GM12878 (cell line): ENCODE results near the gene PLPP3. TPM values are rescaled to one million over a fixed set of nuclear protein-coding genes. Genes with fewer than 3 reads are reported as not detected.

Experiments
- ATAC-seq: fragments of 200-7000 bp; cut with Tn5 transposase; 3 replicates; pipeline ENCODE4 v1.9.1; 2020; ENCODE audit warnings: mild to moderate bottlenecking, moderate library complexity
- BruUV-seq: library from RNA; stranded (reverse); fragments of 400-500 nt; replicated peaks from 2 replicates; lab custom pipeline; 2021; lab: Mats Ljungman, UMichigan
- CTCF ChIA-PET: fragments of 300-600 bp; sonication (Branson Sonifier 250); formaldehyde crosslinking; extraction: SDS; loops from one replicate; lab custom pipeline; 2021; ENCODE audit warnings: inconsistent platforms; lab: Yijun Ruan, JAX
- POLR2A ChIA-PET: fragments of 350-600 bp; formaldehyde crosslinking; extraction: SDS; loops from one replicate; lab custom pipeline; 2021; ENCODE audit warnings: inconsistent platforms; lab: Charles Lee
- RAD21 ChIA-PET: fragments of 300-600 bp; sonication (Branson Sonifier 250); formaldehyde crosslinking; loops from one replicate; lab custom pipeline; 2023; ENCODE audit warnings: antibody characterized with exemption; ENCODE audit not compliant: unreplicated experiment; lab: Charles Lee
- SMC1A ChIA-PET: fragments of 300-600 bp; sonication (Branson Sonifier 250); formaldehyde crosslinking; loops from one replicate; lab custom pipeline; 2023; ENCODE audit not compliant: unreplicated experiment, uncharacterized antibody; lab: Charles Lee
- DNase-seq: peaks from one replicate; pipeline ENCODE4 v3.0.0-alpha.2; 2011; ENCODE audit warnings: low read depth, low spot score
- FAIRE-seq: peaks from 3 replicates; lab custom pipeline; 2011; peaks lifted over from hg19 to GRCh38; lab: Jason Lieb, UNC
- H2AFZ ChIP-seq: 2 replicates; pipeline ENCODE4 v1.6.0; 2011; ENCODE audit warnings: low read depth, low read length, control low read depth; ENCODE audit not compliant: control insufficient read depth
- H3K27ac ChIP-seq: 2 replicates; pipeline ENCODE4 v1.5.1; 2011; ENCODE audit warnings: control low read depth; ENCODE audit not compliant: control insufficient read depth, insufficient read depth
- H3K27me3 ChIP-seq, 2 experiments: replicated peaks in 1 of 2; 2 replicates each; pipeline versions ENCODE4 v1.6.0 to v1.6.1; 2011; ENCODE audit warnings: low read length in 1 of 2; ENCODE audit not compliant: control insufficient read depth in 2 of 2, insufficient read depth in 2 of 2
- H3K36me3 ChIP-seq, 2 experiments: 2 replicates each; pipeline ENCODE4 v1.5.1; 2011; ENCODE audit warnings: low read length in 1 of 2; ENCODE audit not compliant: control insufficient read depth in 2 of 2, insufficient read depth in 2 of 2
- H3K4me1 ChIP-seq: 2 replicates; pipeline ENCODE4 v1.6.1; 2011; ENCODE audit warnings: mild to moderate bottlenecking, low read length, moderate library complexity, mixed read lengths; ENCODE audit not compliant: control insufficient read depth, insufficient read depth
- H3K4me2 ChIP-seq: 2 replicates; pipeline ENCODE4 v1.6.0; 2011; ENCODE audit warnings: control low read depth; ENCODE audit not compliant: control insufficient read depth, insufficient read depth
- H3K4me3 ChIP-seq: fragments of 200-600 bp; sonication (generic); 2 replicates; pipeline ENCODE4 v1.5.1; 2016
- H3K79me2 ChIP-seq: 2 replicates; pipeline ENCODE4 v1.6.0; 2011; ENCODE audit warnings: low read length; ENCODE audit not compliant: control insufficient read depth, insufficient read depth
- H3K9ac ChIP-seq: 2 replicates; pipeline ENCODE4 v1.8.0; 2011; ENCODE audit warnings: low read length, control low read depth, mixed read lengths; ENCODE audit not compliant: control insufficient read depth, insufficient read depth
- H3K9me3 ChIP-seq: replicated peaks from 3 replicates; pipeline ENCODE4 v1.5.1; 2011; ENCODE audit warnings: mild to moderate bottlenecking, low read length; ENCODE audit not compliant: control insufficient read depth, insufficient read depth
- H4K20me1 ChIP-seq: 2 replicates; pipeline ENCODE4 v1.6.0; 2011; ENCODE audit not compliant: control insufficient read depth, insufficient read depth
- NFYB ChIP-seq: IDR thresholded peaks from 2 replicates; pipeline ENCODE4 v1.6.1; 2011; ENCODE audit warnings: low read depth, mild to moderate bottlenecking, low read length, improper control_type of control experiment, moderate library complexity; ENCODE audit not compliant: insufficient read depth
- NR2C1 ChIP-seq: fragments of 450-650 bp; IDR thresholded peaks from 2 replicates; pipeline ENCODE4 v1.6.1; 2017; ENCODE audit warnings: antibody characterized with exemption, mild to moderate bottlenecking, moderate library complexity
- RCOR1 ChIP-seq: conservative IDR thresholded peaks from 2 replicates; pipeline ENCODE4 v1.6.1; 2012; ENCODE audit warnings: low read depth, low read length, improper control_type of control experiment
- SREBF1 ChIP-seq: IDR thresholded peaks from 2 replicates; pipeline ENCODE4 v1.6.1; 2012; ENCODE audit warnings: mild to moderate bottlenecking, low read length
- STAT1 ChIP-seq: fragments of 450-650 bp; conservative IDR thresholded peaks from 2 replicates; pipeline ENCODE4 v1.6.1; 2014; ENCODE audit warnings: antibody characterized with exemption, mild to moderate bottlenecking
- STAT3 ChIP-seq: IDR thresholded peaks from 2 replicates; pipeline ENCODE4 v1.6.1; 2011; ENCODE audit warnings: low read depth, low read length, improper control_type of control experiment
- ZNF207 ChIP-seq: fragments of 450-650 bp; IDR thresholded peaks from 2 replicates; pipeline ENCODE4 v1.6.1; 2014; ENCODE audit warnings: antibody characterized with exemption, mild to moderate bottlenecking, borderline replicate concordance
- WGBS: methylation state at CpG from one replicate; pipeline ENCODE4 v1.1.6; 2016; ENCODE audit warnings: low lambda C conversion rate; ENCODE audit not compliant: insufficient replicate concordance, insufficient coverage; ENCODE audit errors: missing lambda C conversion rate; 5-methylcytosine and 5-hydroxymethylcytosine counted together
- in situ Hi-C: fragments of 300-500 bp; cut with MboI; formaldehyde crosslinking; loops from 9 replicates; pipeline ENCODE4 v1.14.3; 2018; ENCODE audit warnings: mixed read lengths
- intact Hi-C: fragments of 100-400 bp; cut with micrococcal nuclease; formaldehyde crosslinking; loops from one replicate; pipeline ENCODE4 v1.14.2; 2022; ENCODE audit not compliant: unreplicated experiment
- polyA plus RNA-seq, 11 experiments: library from polyadenylated mRNA; depleted of rRNA in 4 of 11; unstranded in 6 of 11; stranded (reverse) in 5 of 11; fragments of >200 nt; fragmentation: Nextera tagmentation in 4 of 11; fragmentation: Illumina TruSeq in 1 of 11; extraction: Ambion mirVana in 4 of 11; extraction: Trizol in 1 of 11; gene quantifications; 1 replicate in 1 of 11; 2 replicates in 10 of 11; pipeline versions ENCODE4 v1.2.1 to v1.2.3, GENCODE V29; 2011 to 2016; ENCODE audit warnings: inconsistent platforms in 2 of 11, missing spikeins in 2 of 11, low read depth in 1 of 11
- total RNA-seq, 4 experiments: library from RNA; depleted of rRNA in 3 of 4; stranded (reverse); fragments of >200 nt in 3 of 4; fragmentation: Illumina TruSeq in 1 of 4; extraction: Trizol in 1 of 4; gene quantifications; 2 replicates each; pipeline versions ENCODE4 v1.2.1 to v1.2.3, GENCODE V29; 2013 to 2021
- TF ChIP-seq, protein P1 (sequence below): fragments of 450-650 bp; formaldehyde crosslinking; IDR thresholded peaks from 2 replicates; pipeline ENCODE4 v1.4.0; 2020; ENCODE audit warnings: mild to moderate bottlenecking, moderate library complexity
- TF ChIP-seq, protein P2 (sequence below): IDR thresholded peaks from 2 replicates; pipeline ENCODE4 v1.6.1; 2012; ENCODE audit warnings: low read depth, low read length, improper control_type of control experiment

Gene PLPP3
- total and polyA plus RNA-seq, 10 of the 15 experiments (the other 5 are each of a cell fraction or from before 2014, with no cell fraction given): 6.4 to 26.8 (median 9.5) TPM

DNA sequence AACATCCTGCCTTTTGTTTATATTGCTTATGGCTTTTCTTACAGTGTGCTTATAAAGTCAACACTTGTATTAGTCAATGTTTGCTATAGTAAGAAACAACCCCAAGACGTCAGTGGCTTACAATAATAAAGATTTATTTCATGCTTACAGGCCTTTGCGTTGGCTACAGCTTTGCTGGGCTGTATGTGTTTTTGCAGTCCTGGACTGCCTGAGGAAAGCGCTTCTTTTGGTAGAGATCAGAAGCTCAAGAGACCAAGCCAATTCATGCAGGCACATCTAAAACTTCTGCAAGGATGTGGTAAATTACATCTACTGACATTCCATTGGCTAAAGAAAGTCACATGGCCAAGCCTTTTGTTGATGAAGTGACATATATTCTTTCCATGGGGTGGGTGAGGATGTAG is 48.3 kb upstream of the PLPP3 start:
- no peak for FAIRE-seq
- CTCF ChIA-PET: interaction anchor here (0.7 to 1.2 kb wide), 3 partner anchors 104 to 1252 kb away, joined by 3 read pairs; no protein-coding TSS in a partner anchor

More for the DNA sequence above, 48.3 kb upstream of the PLPP3 start:
- Histone ChIP-seq H3K27me3 (no peaks in the 10 kb centered on the region), H3K4me2 (no peak overlapping the region), H3K79me2 (no peaks in the 10 kb centered on the region), H2AFZ (no peak overlapping the region), H3K4me1 (no peaks in the 10 kb centered on the region), H3K27ac (no peak overlapping the region), H3K9me3 (no peaks in the 10 kb centered on the region), H4K20me1 (no peaks in the 10 kb centered on the region), H3K36me3 (no peaks in the 10 kb centered on the region), H3K9ac (no peak overlapping the region), H3K4me3 (no peak overlapping the region)
- ChIA-PET RAD21 (no interaction called here), POLR2A (no interaction called here), SMC1A (interaction anchor here (0.7 kb wide), 1 partner anchor 1297 kb away, joined by 3 read pairs; no protein-coding TSS in a partner anchor)
- no peak for TF ChIP-seq STAT3
- TF ChIP-seq NR2C1: no peak
- TF ChIP-seq, protein P1, sequence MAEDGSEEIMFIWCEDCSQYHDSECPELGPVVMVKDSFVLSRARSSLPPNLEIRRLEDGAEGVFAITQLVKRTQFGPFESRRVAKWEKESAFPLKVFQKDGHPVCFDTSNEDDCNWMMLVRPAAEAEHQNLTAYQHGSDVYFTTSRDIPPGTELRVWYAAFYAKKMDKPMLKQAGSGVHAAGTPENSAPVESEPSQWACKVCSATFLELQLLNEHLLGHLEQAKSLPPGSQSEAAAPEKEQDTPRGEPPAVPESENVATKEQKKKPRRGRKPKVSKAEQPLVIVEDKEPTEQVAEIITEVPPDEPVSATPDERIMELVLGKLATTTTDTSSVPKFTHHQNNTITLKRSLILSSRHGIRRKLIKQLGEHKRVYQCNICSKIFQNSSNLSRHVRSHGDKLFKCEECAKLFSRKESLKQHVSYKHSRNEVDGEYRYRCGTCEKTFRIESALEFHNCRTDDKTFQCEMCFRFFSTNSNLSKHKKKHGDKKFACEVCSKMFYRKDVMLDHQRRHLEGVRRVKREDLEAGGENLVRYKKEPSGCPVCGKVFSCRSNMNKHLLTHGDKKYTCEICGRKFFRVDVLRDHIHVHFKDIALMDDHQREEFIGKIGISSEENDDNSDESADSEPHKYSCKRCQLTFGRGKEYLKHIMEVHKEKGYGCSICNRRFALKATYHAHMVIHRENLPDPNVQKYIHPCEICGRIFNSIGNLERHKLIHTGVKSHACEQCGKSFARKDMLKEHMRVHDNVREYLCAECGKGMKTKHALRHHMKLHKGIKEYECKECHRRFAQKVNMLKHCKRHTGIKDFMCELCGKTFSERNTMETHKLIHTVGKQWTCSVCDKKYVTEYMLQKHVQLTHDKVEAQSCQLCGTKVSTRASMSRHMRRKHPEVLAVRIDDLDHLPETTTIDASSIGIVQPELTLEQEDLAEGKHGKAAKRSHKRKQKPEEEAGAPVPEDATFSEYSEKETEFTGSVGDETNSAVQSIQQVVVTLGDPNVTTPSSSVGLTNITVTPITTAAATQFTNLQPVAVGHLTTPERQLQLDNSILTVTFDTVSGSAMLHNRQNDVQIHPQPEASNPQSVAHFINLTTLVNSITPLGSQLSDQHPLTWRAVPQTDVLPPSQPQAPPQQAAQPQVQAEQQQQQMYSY (CRISPR knock-in tag): no peak
- TF ChIP-seq RCOR1: no peak
- TF ChIP-seq NFYB: no peak
- no peak for TF ChIP-seq STAT1
- no peak for TF ChIP-seq SREBF1
- TF ChIP-seq ZNF207: no peak
- TF ChIP-seq, protein P2, sequence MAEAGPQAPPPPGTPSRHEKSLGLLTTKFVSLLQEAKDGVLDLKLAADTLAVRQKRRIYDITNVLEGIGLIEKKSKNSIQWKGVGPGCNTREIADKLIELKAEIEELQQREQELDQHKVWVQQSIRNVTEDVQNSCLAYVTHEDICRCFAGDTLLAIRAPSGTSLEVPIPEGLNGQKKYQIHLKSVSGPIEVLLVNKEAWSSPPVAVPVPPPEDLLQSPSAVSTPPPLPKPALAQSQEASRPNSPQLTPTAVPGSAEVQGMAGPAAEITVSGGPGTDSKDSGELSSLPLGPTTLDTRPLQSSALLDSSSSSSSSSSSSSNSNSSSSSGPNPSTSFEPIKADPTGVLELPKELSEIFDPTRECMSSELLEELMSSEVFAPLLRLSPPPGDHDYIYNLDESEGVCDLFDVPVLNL: no peak
- DNase-seq (no peak), ATAC-seq (no peak)
- intact Hi-C loops (no loop called here), in situ Hi-C loops (no loop called here)
- BruUV-seq: no TSS peak
- 25% methylated on average over 3 of the region's 3 CpGs for WGBS
